Hindlimb muscle (tissue), 1 donor: ENCODE measurements around the gene PEX7. TPM values are rescaled to one million over a fixed set of nuclear protein-coding genes. Genes with fewer than 3 reads are reported as not detected.
"Not testable (repeated sequence)": the region's sequence is repeated elsewhere in the genome, so short reads cannot be mapped to it uniquely, and the experiment has no call there.

Experiments
- DNase-seq: peaks from one replicate; pipeline ENCODE4 v3.0.0-alpha.2; 2013
- polyA plus RNA-seq: library from polyadenylated mRNA; unstranded; fragments of 120-200 nt; gene quantifications from one replicate; pipeline ENCODE4 v1.2.1, GENCODE V29; 2013; ENCODE audit not compliant: insufficient read length

Gene PEX7
- polyA plus RNA-seq, 1 donor, result 6.5 TPM

DNA sequence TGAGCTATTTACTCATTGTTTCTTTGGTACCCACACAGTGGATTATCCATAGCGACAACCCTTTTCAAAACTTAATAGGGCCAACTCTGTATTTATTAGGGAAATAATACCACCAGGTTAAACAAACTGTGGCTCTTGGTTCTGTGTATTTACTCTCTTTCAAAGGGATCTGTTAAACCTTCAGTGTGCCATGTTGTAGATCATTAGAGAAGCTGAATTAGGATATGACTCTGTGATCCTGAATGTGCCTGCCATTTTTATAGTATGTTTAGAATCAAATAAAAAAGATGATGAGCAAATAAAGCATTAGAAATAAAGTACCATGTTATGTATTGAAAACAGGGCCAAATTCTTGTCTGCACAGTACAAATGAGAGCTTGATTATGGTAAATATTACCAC is 74.7 kb downstream of the PEX7 start:
- DNase-seq, result no peak

DNA sequence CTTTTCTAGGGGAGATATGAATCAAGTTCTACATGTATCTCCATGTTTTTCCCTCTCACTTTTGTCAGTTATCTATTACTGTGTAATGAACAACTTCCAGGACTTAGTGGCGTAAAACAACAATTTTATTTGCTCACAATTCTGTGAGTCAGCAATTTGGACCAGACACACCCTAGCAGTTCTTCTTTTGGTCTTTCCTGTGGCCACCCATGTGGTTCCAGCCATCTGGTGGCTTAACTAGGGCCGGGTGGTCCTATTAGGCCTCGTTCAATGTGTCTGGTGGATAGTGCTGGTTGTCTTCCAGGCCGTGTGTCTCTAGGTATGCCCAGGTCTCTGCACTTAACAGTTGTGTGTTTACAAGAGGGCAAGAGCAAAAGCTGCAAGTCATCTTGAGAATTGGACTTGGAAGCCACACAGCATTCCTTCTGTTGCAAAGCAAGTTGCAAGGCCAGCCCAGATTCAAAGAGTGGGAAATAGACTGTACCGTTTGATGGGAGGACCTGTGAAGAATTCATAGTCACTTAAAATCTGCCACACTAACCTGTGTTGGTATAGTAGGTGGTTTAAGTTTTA is 78.9 kb downstream of the PEX7 start:
- no peak for DNase-seq

DNA sequence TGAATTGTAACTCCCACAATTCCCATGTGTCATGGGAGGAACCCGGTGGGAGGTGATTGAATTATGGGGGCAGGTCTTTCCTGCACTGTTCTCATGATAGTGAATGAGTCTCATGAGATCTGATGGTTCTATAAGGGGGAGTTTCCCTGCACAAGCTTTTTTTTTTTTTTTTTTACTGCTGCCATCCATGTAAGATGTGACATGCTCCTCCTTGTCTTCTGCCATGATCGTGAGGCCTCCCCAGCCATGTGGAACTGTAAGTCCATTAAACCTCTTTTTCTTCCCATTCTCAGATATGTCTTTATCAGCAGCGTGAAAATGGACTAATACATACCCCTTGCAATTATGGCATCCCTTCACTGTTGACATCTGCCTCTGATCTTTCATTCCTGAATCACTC is 82.1 kb downstream of the PEX7 start:
- not testable (repeated sequence) for DNase-seq

DNA sequence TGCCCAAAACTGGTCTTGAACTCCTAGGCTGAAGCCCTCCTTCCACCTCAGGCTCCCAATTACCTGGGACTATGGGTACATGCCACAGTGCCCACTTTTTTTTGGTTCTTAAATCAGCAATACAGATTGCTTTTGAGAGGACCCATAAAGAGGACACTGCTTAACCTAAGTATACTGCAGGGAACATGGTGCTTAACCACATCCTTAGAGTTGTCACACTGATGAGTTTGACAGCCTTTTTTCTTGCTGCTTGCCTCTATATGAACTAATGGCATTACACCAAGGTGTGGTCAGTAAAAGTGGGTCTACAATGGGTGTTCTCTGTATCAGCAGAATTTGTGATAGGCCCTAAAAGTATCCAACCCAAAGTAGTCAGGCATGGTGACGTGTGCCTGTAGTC is 92.6 kb downstream of the PEX7 start:
- no peak for DNase-seq

DNA sequence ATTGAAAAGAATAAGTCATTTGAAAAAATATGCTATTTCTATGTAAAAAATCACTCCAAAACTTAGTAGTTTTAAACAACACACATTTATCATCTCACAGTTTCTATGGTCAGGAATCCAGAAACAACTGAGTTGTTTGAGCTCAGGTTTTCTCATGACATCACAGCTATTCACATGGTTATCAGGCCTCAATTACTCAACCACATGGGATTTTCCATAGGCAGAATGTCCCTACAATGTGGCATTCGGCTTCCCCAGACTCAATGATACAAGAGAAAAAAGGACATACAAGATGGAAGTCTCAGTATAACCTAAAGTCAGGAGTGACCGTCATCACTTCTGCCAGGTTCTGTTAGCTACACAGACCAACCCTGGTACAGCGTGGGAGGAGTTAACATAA is 96.3 kb downstream of the PEX7 start:
- DNase-seq, result no peak

DNA sequence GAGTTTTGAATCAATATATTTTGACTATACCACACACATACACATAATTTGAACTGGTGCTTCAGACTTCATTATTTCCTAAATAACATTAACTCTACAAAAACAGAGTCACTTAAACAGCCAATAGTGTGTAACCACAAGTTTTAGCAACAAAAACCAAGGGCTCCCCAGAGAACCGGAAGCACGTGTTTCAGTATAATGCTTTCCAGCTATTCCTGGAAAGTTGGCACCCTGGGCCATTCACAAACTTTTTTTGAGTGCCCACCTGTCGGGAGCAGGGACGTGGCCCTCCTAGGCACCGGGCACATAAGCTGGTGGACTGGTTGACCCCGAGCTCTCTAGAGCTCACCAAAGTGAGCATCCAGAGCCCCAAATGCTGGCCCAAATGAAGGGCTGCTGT is 97.8 kb downstream of the PEX7 start:
- DNase-seq, result no peak

DNA sequence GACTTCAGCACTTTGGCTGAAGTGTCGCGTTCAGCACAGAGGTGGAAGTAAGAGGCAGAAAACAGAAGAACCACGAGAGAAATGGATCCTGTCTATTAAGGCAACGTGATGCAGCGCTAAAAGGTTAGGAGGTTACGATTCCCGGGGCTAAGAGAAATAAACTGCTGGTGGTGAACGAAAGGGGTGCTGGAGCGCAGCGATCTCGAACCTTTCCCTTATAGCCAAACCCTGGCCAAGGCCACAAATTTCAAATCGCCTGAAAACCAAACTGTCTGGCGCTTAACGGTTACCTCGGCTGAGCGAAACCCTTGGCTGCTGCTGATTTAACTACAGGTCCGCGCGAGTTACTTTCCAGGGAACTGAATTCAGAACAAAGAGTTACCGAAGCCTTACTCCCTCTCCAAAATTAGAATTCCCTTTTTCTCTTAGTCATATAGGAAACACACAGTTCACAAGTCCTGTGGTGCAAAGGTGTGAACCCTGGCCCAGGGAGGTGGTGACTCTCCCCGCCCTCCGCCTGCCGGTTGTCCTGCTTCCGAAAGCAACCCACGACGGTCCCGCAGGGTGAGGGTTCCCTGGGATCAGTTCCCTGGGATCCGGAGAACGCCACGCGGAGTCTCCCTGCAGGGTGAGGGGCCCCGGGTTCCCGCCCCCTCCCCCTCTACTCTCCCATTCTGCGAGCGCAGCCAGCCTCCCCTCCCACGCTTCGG is 98.4 kb downstream of the PEX7 start:
- no peak for DNase-seq

DNA sequence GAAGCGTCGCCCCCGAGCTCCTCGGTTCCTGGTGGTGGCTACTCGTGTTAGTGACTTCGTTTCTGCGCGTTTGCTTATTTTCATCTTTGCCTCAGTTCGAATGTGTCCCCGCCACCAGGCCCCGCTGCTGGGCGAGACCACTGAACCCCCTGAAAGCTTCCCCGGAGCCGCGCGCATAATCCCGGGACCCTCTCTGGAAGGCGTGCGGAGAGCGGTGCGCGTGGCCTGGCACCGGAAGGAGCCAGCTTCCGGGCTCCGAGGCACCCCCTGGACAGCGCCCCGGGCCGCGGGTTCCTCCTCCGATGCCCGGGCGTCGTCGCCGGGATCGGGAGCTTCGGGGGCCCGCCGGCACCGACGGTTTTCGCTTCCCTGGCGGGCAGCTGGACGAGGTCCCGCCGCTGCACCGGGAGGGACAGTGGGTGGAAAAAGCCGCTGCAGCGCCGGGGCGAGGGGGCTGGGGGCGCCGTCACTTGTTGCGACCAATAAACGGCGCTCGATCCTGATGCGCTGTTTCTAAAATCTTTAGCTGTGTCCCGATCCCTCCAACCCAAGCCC is 99.1 kb downstream of the PEX7 start:
- no peak for DNase-seq

DNA sequence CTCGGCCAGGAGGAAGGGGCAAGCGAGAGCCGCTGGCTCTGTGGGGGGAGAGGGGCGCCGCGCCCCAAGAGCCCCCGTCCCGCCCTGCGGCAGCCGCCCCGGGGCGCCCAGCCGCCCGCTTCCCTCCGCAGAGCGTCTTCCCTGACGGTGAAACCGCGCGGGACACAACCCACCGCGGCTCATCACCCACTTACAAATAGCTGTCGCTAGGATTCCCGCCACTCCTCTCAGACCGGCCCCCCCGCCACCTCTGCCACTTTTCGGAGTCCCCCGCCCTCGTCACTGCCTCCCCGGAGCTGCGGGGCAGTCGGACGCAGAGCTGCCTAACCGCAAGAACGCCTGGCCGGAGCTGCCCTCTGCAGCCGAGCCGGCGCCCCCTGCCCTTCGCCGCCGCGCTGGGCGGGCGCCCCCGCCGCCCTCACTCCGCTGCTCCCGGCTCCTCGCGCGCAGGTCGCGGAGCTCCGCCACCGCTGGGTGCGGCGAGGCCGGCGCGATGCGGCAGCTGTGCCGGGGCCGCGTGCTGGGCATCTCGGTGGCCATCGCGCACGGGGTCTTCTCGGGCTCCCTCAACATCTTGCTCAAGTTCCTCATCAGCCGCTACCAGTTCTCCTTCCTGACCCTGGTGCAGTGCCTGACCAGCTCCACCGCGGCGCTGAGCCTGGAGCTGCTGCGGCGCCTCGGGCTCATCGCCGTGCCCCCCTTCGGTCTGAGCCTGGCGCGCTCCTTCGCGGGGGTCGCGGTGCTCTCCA is 99.7 kb downstream of the PEX7 start, which contains the start of gene SLC35D3:
TSS of gene SLC35D3 (plus strand) at position 366 of the 749 bp plus-strand sequence. CDS start at position 494, 128 bp downstream.
- no peak for DNase-seq

DNA sequence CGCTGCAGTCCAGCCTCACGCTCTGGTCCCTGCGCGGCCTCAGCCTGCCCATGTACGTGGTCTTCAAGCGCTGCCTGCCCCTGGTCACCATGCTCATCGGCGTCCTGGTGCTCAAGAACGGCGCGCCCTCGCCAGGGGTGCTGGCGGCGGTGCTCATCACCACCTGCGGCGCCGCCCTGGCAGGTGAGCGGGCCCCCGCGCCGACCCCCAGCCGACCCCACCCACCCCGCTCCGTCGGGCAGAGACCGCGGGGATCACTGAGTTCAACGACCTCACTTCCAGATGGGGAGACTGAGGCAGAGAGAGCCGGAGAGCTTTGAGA is 100.3 kb downstream of the PEX7 start:
- no peak for DNase-seq

DNA sequence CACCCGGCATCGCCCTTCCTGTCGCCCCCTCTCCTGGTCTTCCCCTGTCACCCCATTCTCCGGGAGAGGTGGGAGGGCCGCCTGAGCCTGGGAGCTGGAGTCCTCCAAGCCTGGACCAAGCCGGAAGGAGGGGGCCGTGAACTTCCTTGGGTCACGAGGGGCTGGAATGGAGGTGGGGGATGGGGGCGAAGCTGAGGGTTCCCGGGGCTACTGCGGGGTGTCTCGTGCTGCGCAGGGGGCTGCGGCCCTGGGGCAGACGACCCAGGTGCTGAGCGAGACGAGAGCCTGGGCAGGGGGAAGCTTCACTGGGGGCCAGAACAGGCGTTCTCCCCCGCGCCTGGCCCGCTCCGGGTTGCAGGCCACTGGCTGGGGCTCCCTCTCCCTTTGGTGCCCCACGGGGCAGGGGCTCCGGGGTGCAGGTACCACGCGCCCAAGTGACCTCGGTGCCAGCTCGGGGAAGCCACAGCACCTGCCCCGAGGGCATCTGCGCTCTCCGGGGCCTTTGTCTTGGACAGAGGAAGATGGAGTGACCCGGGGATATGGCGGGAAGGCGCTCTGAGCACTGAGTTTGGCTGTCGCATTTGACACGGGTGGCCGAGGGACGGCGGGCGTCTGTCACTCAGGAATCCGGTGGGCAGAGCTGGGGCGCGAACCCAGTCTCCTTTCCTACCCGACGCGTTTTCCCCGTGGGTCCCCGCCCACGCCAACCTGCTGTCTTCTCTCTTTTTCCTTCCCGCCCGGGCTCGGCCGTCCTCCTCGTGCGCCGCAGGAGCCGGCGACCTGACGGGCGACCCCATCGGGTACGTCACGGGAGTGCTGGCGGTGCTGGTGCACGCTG is 100.9 kb downstream of the PEX7 start:
- no peak for DNase-seq

DNA sequence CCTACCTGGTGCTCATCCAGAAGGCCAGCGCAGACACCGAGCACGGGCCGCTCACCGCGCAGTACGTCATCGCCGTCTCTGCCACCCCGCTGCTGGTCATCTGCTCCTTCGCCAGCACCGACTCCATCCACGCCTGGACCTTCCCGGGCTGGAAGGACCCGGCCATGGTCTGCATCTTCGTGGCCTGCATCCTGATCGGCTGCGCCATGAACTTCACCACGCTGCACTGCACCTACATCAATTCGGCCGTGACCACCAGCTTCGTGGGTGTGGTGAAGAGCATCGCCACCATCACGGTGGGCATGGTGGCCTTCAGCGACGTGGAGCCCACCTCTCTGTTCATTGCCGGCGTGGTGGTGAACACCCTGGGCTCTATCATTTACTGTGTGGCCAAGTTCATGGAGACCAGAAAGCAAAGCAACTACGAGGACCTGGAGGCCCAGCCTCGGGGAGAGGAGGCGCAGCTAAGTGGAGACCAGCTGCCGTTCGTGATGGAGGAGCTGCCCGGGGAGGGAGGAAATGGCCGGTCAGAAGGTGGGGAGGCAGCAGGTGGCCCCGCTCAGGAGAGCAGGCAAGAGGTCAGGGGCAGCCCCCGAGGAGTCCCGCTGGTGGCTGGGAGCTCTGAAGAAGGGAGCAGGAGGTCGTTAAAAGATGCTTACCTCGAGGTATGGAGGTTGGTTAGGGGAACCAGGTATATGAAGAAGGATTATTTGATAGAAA is 101.7 kb downstream of the PEX7 start:
- no peak for DNase-seq

DNA sequence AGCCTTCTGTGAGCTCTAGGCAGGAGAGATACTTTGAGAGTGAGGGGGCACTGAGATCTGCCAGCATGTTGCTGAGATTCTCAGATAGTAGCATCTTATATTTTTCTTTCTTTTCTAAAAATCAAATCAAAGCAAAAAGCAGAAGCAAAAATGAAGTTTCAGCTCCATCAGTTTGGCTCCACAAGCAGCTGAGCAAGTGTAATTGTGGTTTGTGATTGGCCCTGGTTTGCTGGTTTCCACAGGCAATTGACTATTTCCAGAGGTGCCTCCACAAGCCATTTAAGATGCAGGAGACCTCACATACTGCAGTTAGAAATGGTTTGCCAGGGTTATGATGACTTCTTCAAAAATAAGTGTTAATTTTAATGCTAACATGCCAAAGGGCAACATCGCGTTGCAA is 104.0 kb downstream of the PEX7 start:
- DNase-seq, result no peak

DNA sequence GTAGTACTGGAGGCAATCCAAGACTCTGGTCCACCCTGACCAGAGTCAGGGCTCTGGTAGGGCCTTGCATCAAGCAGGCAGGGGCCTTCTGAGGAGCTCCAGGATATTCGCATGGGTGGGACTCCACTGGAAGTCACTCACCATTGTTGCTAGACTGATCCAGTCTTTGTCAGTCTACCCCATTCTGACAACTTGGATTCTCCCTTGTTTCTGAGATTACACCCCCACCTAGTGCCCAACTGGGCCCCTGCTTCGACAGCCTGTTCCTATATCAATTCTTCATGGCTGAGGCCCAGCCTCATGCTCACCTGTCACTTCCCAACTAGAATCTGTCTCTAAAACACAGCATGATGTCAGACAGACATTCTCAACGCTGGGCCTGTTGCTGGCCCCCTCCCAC is 104.9 kb downstream of the PEX7 start:
- DNase-seq, result no peak

DNA sequence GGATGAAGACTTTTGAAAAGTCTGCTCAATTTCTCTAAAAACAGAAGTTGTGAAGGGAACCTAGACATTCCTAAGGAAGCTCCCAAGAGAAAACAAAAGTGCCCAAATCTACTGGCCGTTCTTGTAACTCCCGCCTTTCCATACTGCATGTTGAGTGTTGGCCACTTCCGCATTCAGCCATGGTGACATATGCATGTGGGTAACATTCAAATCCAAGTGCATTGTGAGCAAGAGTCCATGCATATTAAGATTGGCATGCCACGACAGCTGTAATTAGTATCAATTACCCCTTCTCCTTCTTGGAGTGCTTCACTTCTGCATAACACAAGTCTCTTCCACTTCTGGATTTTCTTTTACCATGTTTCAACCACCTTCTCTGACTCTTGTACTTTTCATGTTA is 108.1 kb downstream of the PEX7 start:
- DNase-seq, result no peak

DNA sequence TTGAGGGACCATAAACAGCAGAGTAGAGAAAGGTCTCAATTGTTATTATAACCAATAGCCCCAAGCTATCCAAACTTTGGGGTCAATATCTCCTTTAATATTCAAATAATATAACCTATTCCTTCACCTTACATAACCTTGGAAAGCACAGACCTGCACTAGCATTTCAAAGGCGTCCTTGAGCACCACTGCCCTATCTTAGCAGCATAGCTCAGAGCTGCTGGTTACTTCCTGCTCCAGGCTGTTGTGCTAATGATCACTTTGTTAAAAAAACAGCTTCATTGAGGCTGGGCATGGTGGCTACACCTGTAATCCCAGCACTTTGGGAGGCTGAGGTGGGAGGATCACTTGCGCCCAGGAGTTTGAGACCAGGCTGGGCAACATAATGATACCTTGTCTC is 110.2 kb downstream of the PEX7 start:
- DNase-seq, result no peak

DNA sequence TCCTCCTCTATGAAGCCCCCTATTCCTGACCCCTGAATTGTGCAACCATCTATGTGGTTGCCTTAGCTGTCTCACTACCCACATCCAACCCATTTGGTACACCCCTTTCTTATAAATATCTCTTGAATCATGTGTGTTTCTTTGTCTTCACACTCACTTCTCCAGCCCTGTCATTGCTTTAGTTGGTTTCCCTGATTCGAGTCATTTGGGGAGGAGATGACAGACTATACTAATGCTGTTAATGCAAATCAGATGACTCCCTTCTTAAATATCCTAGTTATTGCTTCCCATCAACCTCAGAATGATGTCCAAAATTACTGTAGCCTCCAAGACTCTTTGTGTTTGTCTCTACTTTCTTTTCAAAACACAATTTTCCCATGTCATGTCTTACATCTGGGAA is 122.7 kb downstream of the PEX7 start:
- DNase-seq, result no peak

DNA sequence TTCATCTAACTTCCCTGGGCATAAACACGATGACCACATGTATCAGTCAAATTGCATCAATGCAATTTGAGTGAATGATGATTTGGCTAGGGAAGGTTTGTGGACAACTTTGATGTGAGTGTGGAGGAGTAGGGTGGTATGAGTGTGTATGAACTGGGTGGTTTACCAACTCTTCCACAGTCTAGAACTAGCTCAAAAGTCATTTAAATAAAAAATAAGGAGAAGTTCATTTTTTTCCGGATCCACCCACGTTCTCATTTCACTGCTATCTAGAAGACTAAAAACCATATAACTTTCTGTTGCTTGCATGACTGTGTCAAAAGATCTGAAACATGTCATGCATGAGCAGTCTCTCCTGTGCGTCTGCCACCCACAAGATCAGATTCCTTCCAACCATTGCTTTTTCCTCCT is 123.3 kb downstream of the PEX7 start:
- DNase-seq, result no peak

DNA sequence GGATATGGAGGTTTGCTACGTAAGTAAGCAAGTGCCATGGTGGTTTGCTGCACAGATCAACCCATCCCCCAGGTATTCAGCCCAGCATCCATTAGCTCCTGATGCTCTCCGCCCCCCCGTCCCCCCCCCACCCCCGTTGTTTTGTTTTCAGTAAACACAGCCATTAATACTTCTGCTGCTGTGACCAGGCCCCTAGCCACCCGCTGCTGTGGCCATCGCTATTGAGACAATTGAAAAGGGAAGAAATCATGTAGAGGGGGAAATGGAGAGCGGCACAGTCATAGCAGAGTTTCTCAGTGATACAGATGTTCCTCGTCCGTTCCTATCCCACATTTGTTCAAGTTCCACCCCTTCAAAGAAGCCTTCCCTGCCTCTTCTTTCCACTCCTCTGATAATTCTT is 124.6 kb downstream of the PEX7 start:
- no peak for DNase-seq

DNA sequence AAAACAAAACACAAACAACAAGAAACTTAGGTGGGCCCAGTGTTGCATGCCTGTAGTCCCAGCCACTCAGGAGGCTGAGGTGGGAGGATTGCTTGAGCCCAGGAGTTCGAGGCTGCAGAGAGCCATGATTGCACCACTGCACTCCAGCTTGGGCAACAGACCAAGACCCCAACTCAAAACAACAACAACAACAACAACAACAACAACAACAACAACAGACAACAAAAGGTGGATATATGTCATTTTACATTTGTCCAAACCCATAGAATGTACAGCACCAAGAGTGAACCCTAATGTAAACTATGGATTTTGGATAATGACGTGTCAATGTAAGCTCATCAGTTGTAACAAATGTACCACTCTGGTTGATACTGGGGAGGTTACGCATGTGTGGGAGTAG is 127.6 kb downstream of the PEX7 start:
- DNase-seq, result not testable (repeated sequence)

DNA sequence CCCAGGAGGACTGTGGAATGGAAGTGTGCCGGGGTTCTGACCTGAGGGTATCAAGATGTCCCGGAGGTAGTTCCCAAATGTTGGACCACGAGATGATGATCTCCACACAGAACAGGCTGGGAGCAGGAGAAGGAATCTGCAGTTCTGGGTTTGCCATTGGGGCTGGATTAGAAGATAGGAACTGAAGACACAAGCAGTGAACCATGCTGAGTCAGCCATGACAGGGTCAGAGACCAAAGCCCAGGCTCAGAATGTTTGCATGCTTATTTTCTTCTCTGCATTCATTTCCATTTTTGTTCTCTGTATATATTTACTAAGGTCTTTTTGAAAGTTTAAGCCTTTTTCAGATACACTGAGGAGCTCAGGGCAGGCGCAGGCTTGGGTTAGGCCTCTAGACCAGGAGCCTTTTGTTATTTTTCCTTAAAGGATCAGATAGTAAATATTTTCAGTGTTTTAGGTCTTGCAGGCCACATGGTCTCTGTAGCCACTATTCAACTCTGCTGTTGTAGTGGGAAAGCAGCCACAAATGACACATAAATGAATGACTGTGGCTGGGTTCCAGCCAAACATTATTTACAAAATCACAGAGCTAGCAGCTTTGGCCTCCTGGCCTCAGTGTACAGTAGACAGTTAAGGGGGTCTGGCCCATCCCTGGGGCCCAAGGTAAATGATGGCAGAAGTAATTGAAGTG is 128.2 kb downstream of the PEX7 start:
- no peak for DNase-seq
